HFFc6 (cell line): ENCODE data around the gene RNASE9. TPM values are rescaled to one million over a fixed set of nuclear protein-coding genes. Genes with fewer than 3 reads are reported as not detected.

Experiments used
- DNase-seq: peaks from one replicate; pipeline ENCODE4 v3.0.0-alpha.2; 2018
- H3K27ac Mint-ChIP-seq: 2 replicates; pipeline ENCODE4 v1.8.0; 2020; ENCODE audit warnings: mild to moderate bottlenecking, mixed read lengths
- H3K27me3 Mint-ChIP-seq: 2 replicates; pipeline ENCODE4 v1.8.0; 2021; ENCODE audit warnings: mild to moderate bottlenecking, moderate library complexity, mixed read lengths; ENCODE audit not compliant: insufficient read depth
- H3K36me3 Mint-ChIP-seq: 2 replicates; pipeline ENCODE4 v1.8.0; 2021; ENCODE audit warnings: low read depth, mixed read lengths
- H3K4me1 Mint-ChIP-seq: 2 replicates; pipeline ENCODE4 v1.8.0; 2020; ENCODE audit warnings: low read depth, mixed read lengths
- H3K4me3 Mint-ChIP-seq: 2 replicates; pipeline ENCODE4 v1.8.0; 2020; ENCODE audit warnings: mild to moderate bottlenecking, moderate library complexity, mixed read lengths
- H3K9me3 Mint-ChIP-seq: 2 replicates; pipeline ENCODE4 v1.8.0; 2020; ENCODE audit warnings: mild to moderate bottlenecking, mixed read lengths
- CTCF ChIP-seq: fragments of 200-600 bp; sonication (generic); IDR thresholded peaks from 2 replicates; pipeline ENCODE4 v1.5.0; 2021; ENCODE audit warnings: antibody characterized with exemption, mild to moderate bottlenecking
- total RNA-seq, 6 experiments: library from RNA; stranded (reverse); fragmentation: NEBNext Ultra II Directional; extraction: Animal tissue kit (Norgen Biotek cat#: 25700); gene quantifications; 2 replicates in 1 of 6; 3 replicates in 5 of 6; pipeline ENCODE4 v1.2.3, GENCODE V29; 2021

RNASE9 gene
- total RNA-seq, 6 experiments from 2014 or later = not detected

- Mint-ChIP-seq H3K4me3 (no peak overlapping the region), H3K9me3 (no peaks in the 10 kb centered on the region)
Measured at GRCh38 chr14:20557212-20557542, 3.7 kb downstream of the RNASE9 start.

GRCh38 chr14:20556500-20557211 lies 4.2 kb downstream of the RNASE9 start:
- Mint-ChIP-seq H3K9me3 (no peaks in the 10 kb centered on the region), H3K4me3 (no peak overlapping the region), H3K36me3 (no peaks in the 10 kb centered on the region), H3K27ac (no peak overlapping the region), H3K27me3 (peaks cover 10% of the 10 kb centered on the region), H3K4me1 (no peaks in the 10 kb centered on the region)
- TF ChIP-seq CTCF = no peak
- DNase-seq = no peak

More at GRCh38 chr14:20557212-20557542, 3.7 kb downstream of the RNASE9 start:
- Mint-ChIP-seq H3K36me3 (no peaks in the 10 kb centered on the region), H3K4me1 (no peaks in the 10 kb centered on the region), H3K27ac (no peak overlapping the region), H3K27me3 (peaks cover 10% of the 10 kb centered on the region)
- DNase-seq = no peak
- TF ChIP-seq CTCF = no peak

GRCh38 chr14:20555845-20556244 lies 5.0 kb downstream of the RNASE9 start:
- no peaks in the 10 kb centered on the region for H3K4me1 Mint-ChIP-seq
- no peaks in the 10 kb centered on the region for H3K36me3 Mint-ChIP-seq
- H3K27me3 Mint-ChIP-seq = peaks cover 10% of the 10 kb centered on the region
- no peak overlapping the region for H3K27ac Mint-ChIP-seq
- no peak for DNase-seq
- H3K9me3 Mint-ChIP-seq = no peaks in the 10 kb centered on the region
- TF ChIP-seq CTCF = no peak
- H3K4me3 Mint-ChIP-seq = no peak overlapping the region

- Mint-ChIP-seq H3K36me3 (no peaks in the 10 kb centered on the region), H3K4me1 (no peaks in the 10 kb centered on the region), H3K9me3 (no peaks in the 10 kb centered on the region), H3K4me3 (no peak overlapping the region), H3K27ac (no peak overlapping the region), H3K27me3 (peaks cover 12% of the 10 kb centered on the region)
- TF ChIP-seq CTCF = no peak
- DNase-seq = no peak
Measured at GRCh38 chr14:20553024-20553423, 7.8 kb downstream of the RNASE9 start.

GRCh38 chr14:20551606-20552005 lies 9.2 kb downstream of the RNASE9 start:
- Mint-ChIP-seq H3K36me3 (no peaks in the 10 kb centered on the region), H3K4me3 (no peak overlapping the region), H3K27ac (no peak overlapping the region), H3K27me3 (peaks cover 10% of the 10 kb centered on the region), H3K9me3 (no peaks in the 10 kb centered on the region), H3K4me1 (no peaks in the 10 kb centered on the region)
- no peak for DNase-seq
- TF ChIP-seq CTCF = no peak
